ENCODE data around the gene HBG2. TPM values are rescaled to one million over a fixed set of nuclear protein-coding genes. Genes with fewer than 3 reads are reported as not detected.

HBG2 gene
- total RNA-seq, 1 donor from 2014 or later, result 0.82 TPM

GRCh38 chr11:5242933-5243815, 11.4 kb downstream of the HBG2 start:
- Mint-ChIP-seq H3K27me3 (ENCODE audit: unreplicated experiment) (peaks cover 4% of the 10 kb centered on the region), H3K4me1 (ENCODE audit: unreplicated experiment) (no peaks in the 10 kb centered on the region), H3K27ac (ENCODE audit: unreplicated experiment) (no peak overlapping the region), H3K36me3 (ENCODE audit: low read depth, unreplicated experiment) (no peaks in the 10 kb centered on the region), H3K9me3 (ENCODE audit: unreplicated experiment) (no peaks in the 10 kb centered on the region), H3K4me3 (ENCODE audit: unreplicated experiment) (no peak overlapping the region)
- no peak for DNase-seq (ENCODE audit: low spot score)
- TF ChIP-seq CTCF (IDR thresholded peaks at IDR 0.05; ENCODE audit: unreplicated experiment), result no peak

- Mint-ChIP-seq H3K27ac (ENCODE audit: unreplicated experiment) (no peak overlapping the region), H3K4me3 (ENCODE audit: unreplicated experiment) (no peak overlapping the region), H3K27me3 (ENCODE audit: unreplicated experiment) (peaks cover 4% of the 10 kb centered on the region), H3K9me3 (ENCODE audit: unreplicated experiment) (no peaks in the 10 kb centered on the region), H3K4me1 (ENCODE audit: unreplicated experiment) (no peaks in the 10 kb centered on the region), H3K36me3 (ENCODE audit: low read depth, unreplicated experiment) (no peaks in the 10 kb centered on the region)
- TF ChIP-seq CTCF (IDR thresholded peaks at IDR 0.05; ENCODE audit: unreplicated experiment), result no peak
- no peak for DNase-seq (ENCODE audit: low spot score)
Observed at GRCh38 chr11:5242208-5242607, 12.4 kb downstream of the HBG2 start.

- Mint-ChIP-seq H3K9me3 (ENCODE audit: unreplicated experiment) (no peaks in the 10 kb centered on the region), H3K36me3 (ENCODE audit: low read depth, unreplicated experiment) (no peaks in the 10 kb centered on the region), H3K27ac (ENCODE audit: unreplicated experiment) (no peak overlapping the region), H3K27me3 (ENCODE audit: unreplicated experiment) (peaks cover 1% of the 10 kb centered on the region), H3K4me3 (ENCODE audit: unreplicated experiment) (no peak overlapping the region), H3K4me1 (ENCODE audit: unreplicated experiment) (no peaks in the 10 kb centered on the region)
- TF ChIP-seq CTCF (IDR thresholded peaks at IDR 0.05; ENCODE audit: unreplicated experiment), result no peak
- no peak for DNase-seq (ENCODE audit: low spot score)
Observed at GRCh38 chr11:5241458-5241857, 13.1 kb downstream of the HBG2 start.

- Mint-ChIP-seq H3K9me3 (ENCODE audit: unreplicated experiment) (no peaks in the 10 kb centered on the region), H3K36me3 (ENCODE audit: low read depth, unreplicated experiment) (no peaks in the 10 kb centered on the region), H3K4me3 (ENCODE audit: unreplicated experiment) (no peak overlapping the region), H3K4me1 (ENCODE audit: unreplicated experiment) (no peaks in the 10 kb centered on the region), H3K27me3 (ENCODE audit: unreplicated experiment) (peaks cover 1% of the 10 kb centered on the region), H3K27ac (ENCODE audit: unreplicated experiment) (no peak overlapping the region)
- DNase-seq (ENCODE audit: low spot score), result no peak
- no peak for TF ChIP-seq CTCF (IDR thresholded peaks at IDR 0.05; ENCODE audit: unreplicated experiment)
Observed at GRCh38 chr11:5240458-5240857, 14.1 kb downstream of the HBG2 start.

- Mint-ChIP-seq H3K4me3 (ENCODE audit: unreplicated experiment) (no peak overlapping the region), H3K4me1 (ENCODE audit: unreplicated experiment) (no peaks in the 10 kb centered on the region), H3K36me3 (ENCODE audit: low read depth, unreplicated experiment) (no peaks in the 10 kb centered on the region), H3K9me3 (ENCODE audit: unreplicated experiment) (no peaks in the 10 kb centered on the region), H3K27ac (ENCODE audit: unreplicated experiment) (no peak overlapping the region), H3K27me3 (ENCODE audit: unreplicated experiment) (peaks cover 1% of the 10 kb centered on the region)
- DNase-seq (ENCODE audit: low spot score), result no peak
- no peak for TF ChIP-seq CTCF (IDR thresholded peaks at IDR 0.05; ENCODE audit: unreplicated experiment)
Observed at GRCh38 chr11:5240056-5240455, 14.5 kb downstream of the HBG2 start.
